ENCODE results near the gene TMEM222.
A peak's percentile ranks its signal among the peaks of the same experiment; 100 is the strongest.

Gene TMEM222

DNA sequence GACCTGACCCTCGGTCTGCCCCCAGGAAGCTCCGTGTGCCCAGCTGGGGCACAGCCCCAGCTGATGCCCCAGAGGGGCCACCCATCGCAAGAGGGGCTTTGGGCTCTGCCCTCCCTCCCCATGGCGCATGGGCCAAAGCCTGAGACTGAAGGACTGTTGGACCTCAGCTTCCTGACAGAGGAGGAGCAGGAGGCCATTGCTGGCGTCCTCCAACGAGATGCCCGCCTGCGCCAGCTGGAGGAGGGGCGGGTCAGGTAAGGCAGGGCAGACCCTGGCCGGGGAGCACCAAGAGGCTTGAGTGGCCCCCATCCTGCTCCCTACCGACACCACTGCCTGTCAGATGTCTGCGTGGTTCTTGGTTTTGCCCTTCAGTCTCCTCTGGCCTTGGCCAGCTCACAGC, 23.3 kb downstream of the TMEM222 start:
- H3K9me3 ChIP-seq (ENCODE audit: low read length) = no peaks in the 10 kb centered on the region
- no peaks in the 10 kb centered on the region for H3K36me3 ChIP-seq (ENCODE audit: insufficient read depth, low read length)
- H3K9ac ChIP-seq (ENCODE audit: low read length) = no peak overlapping the region
- peaks cover 11% of the 10 kb centered on the region for H3K4me1 ChIP-seq (ENCODE audit: insufficient read depth, low read length)
- peaks cover 3 to 20% of the 10 kb centered on the region in 2 donors for H3K27me3 ChIP-seq (ENCODE audit: control insufficient read depth in 1 of 2, insufficient read depth in 2 of 2, low read length in 2 of 2)
- H3K4me3 ChIP-seq (ENCODE audit: low read depth in 1 of 2, low read length in 2 of 2) = no peak overlapping the region
- no peak overlapping the region for H3K27ac ChIP-seq (ENCODE audit: low read depth, low read length)

DNA sequence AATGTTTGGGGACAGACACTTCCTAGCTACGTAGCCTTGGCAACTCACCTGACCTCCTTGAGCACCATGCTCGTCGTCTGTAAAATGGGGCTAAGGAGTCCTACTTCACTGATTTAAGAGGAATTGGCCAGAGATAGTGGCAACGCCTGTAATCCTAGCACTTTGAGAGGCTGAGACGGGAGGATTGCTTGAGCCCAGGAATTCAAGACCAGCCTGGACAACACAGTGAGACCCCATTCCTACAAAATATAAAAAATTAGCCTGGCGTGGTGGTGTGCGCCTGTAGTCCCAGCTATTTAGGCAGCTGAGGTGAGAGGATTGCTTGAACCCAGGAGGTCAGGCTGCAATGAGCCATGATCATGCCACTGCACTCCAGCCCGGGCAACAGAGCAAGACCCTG, 24.4 kb downstream of the TMEM222 start:
- Histone ChIP-seq H3K36me3 (ENCODE audit: insufficient read depth, low read length) (no peaks in the 10 kb centered on the region), H3K27me3 (ENCODE audit: control insufficient read depth in 1 of 2, insufficient read depth in 2 of 2, low read length in 2 of 2) (peaks cover 4 to 31% of the 10 kb centered on the region in 2 donors), H3K4me1 (ENCODE audit: insufficient read depth, low read length) (peaks cover 15% of the 10 kb centered on the region), H3K9ac (ENCODE audit: low read length) (no peak overlapping the region), H3K9me3 (ENCODE audit: low read length) (no peaks in the 10 kb centered on the region), H3K27ac (ENCODE audit: low read depth, low read length) (no peak overlapping the region), H3K4me3 (ENCODE audit: low read depth in 1 of 2, low read length in 2 of 2) (no peak overlapping the region)

DNA sequence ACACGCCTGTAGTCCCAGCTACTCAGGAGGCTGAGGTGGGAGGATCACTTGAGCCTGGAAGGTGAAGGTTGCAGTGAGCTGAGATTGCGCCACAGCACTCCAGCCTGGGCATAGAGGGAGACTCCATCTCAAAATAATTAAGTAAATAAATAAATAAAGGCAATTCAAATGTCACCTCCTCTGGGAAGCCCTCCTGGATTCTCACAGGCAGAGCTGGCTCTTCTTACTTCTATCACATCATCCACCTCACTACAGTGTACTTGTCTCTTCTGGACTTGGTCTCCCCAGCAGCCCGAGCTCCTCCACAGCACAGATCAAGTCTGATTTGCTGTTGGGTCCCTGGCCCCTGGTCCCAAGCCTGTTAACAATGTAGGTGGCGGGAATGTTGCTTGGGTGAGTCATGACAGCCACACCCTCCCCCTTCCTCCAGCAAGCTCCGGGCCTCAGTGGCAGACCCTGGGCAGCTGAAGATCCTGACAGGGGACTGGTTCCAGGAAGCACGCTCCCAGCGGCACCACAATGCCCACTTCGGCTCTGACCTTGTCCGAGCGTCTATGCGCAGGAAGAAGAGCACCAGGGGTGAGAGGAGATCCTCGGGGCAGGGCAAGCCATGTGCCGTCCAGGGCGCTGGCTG, 25.1 kb downstream of the TMEM222 start:
- Histone ChIP-seq H3K9ac (ENCODE audit: low read length) (no peak overlapping the region), H3K27me3 (ENCODE audit: control insufficient read depth in 1 of 2, insufficient read depth in 2 of 2, low read length in 2 of 2) (peaks cover 4 to 32% of the 10 kb centered on the region in 2 donors), H3K4me3 (ENCODE audit: low read depth in 1 of 2, low read length in 2 of 2) (no peak overlapping the region), H3K4me1 (ENCODE audit: insufficient read depth, low read length) (peaks cover 15% of the 10 kb centered on the region), H3K27ac (ENCODE audit: low read depth, low read length) (no peak overlapping the region), H3K36me3 (ENCODE audit: insufficient read depth, low read length) (no peaks in the 10 kb centered on the region), H3K9me3 (ENCODE audit: low read length) (no peaks in the 10 kb centered on the region)

DNA sequence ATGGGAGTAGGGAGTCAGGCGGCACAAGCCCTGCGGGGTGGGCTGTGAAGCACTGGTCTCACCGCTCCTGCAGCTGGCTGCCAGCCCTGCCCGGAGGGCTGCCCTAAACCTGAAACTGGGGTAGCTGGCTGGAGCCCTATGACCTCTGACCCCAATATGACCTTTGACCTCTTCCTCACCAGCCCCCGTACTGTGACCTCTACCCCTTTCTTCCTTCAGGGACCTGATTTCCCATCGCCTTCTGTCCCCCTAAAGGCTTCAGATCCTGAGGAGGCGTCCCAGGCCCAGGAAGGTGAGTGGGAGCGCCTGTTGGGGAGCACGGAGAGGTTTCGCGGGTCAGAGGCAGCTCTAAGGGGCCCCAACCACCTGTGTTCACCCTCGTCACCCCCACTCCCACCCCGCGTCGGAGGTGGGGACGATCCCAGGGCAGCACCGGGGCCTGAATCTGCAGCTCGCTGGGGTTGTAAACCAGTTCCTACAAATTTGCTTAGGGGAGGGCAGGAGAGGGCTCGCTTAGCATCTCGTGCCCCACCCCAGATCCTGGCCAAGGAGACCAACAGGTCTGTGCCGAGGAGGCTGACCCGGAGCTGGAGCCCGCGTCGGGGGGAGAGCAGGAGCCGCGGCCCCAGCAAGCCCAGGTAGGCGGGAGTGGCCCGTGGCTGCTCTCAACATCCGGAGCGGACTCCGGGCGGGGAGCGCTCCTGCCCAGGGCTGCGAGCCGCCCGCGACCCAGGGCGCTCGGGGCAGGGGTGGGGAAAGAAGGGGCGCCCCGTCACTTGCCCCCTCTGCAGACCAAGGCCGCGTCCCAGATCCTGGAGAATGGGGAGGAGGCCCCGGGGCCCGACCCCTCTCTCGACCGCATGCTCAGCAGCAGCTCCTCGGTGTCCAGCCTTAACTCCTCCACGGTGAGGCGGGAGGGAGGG, 27.2 kb downstream of the TMEM222 start:
- Histone ChIP-seq H3K4me1 (ENCODE audit: insufficient read depth, low read length) (peaks cover 15% of the 10 kb centered on the region), H3K9me3 (ENCODE audit: low read length) (no peaks in the 10 kb centered on the region), H3K9ac (ENCODE audit: low read length) (no peak overlapping the region), H3K36me3 (ENCODE audit: insufficient read depth, low read length) (no peaks in the 10 kb centered on the region), H3K4me3 (ENCODE audit: low read depth in 1 of 2, low read length in 2 of 2) (peak overlapping the region; percentile 32 to 38), H3K27ac (ENCODE audit: low read depth, low read length) (no peak overlapping the region), H3K27me3 (ENCODE audit: control insufficient read depth in 1 of 2, insufficient read depth in 2 of 2, low read length in 2 of 2) (peaks cover 4 to 32% of the 10 kb centered on the region in 2 donors)

DNA sequence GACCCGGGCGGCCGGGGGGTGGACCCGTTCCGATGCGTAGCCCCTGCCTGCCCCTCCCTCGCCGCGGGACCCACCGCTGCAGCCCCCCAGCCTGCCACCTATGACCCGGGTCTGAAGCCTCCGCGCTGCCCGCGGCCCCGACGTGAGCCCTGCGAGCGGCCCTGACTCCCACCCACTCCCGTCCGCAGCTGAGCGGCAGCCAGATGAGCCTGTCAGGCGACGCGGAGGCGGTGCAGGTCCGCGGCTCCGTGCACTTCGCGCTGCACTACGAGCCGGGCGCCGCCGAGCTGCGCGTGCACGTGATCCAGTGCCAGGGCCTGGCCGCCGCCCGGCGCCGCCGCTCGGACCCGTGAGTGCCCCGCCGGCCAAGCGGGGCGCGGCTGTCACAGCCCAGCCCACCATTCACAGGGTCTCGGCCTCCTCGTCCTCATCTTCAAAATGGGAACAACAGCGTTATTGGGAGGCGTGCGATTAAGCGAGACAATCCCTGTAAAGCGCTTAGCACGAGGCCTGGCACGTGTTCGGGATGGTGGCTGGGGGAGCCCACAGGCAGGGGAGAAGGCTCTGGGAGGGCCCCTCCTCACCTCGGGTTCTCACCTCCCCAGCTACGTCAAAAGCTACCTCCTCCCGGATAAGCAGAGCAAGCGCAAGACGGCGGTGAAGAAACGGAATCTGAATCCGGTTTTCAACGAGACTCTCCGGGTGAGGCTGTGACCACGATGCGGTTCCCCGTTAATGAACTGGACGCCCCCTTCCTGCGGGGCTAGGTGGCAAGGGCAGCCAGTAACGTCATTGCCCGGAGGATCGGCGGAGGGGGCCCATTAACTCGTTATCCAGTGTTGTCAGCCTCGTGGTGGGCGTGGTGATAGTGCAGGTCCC, 28.1 kb downstream of the TMEM222 start:
- no peak overlapping the region for H3K27ac ChIP-seq (ENCODE audit: low read depth, low read length)
- peaks cover 15% of the 10 kb centered on the region for H3K4me1 ChIP-seq (ENCODE audit: insufficient read depth, low read length)

DNA sequence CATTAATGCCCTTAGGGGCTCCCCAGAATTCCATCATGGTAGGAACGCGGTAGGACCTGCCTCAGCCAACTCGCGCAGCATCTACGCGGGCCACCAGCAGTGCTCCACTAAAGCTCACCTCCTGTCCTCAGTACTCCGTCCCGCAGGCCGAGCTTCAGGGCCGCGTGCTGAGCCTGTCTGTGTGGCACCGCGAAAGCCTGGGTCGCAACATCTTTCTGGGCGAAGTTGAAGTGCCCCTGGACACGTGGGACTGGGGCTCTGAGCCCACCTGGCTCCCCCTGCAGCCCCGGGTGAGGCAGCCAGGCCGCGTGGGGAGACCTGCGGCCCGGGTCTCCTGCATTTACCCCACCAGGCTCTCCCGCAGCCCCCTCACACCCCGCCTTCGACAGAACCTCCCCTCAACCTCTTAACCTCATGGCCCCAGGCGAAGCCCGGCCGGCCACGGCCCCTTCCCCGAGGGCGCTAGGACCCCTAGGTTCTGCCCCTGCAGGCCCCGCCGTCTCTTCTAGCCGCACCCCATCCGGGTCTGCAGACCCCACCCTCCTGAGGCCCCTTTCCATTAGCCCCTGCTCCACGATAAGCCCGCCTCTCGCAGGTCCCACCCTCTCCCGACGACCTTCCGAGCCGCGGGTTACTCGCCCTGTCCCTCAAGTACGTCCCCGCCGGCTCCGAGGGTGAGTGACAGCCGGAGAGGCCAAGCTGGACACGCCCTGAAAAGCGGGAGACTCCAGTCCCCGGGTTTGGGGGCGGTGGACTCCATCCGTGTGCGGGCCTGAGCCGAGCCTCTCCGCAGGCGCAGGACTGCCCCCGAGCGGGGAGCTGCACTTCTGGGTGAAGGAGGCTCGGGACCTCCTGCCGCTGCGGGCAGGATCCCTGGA, 28.9 kb downstream of the TMEM222 start:
- Histone ChIP-seq H3K4me3 (ENCODE audit: low read depth in 1 of 2, low read length in 2 of 2) (peak overlapping the region in 1 of 2 donors; percentile 38), H3K27ac (ENCODE audit: low read depth, low read length) (no peak overlapping the region), H3K27me3 (ENCODE audit: control insufficient read depth in 1 of 2, insufficient read depth in 2 of 2, low read length in 2 of 2) (peaks cover 4 to 32% of the 10 kb centered on the region in 2 donors), H3K9ac (ENCODE audit: low read length) (no peak overlapping the region), H3K4me1 (ENCODE audit: insufficient read depth, low read length) (peaks cover 15% of the 10 kb centered on the region), H3K9me3 (ENCODE audit: low read length) (no peaks in the 10 kb centered on the region), H3K36me3 (ENCODE audit: insufficient read depth, low read length) (peaks cover 7% of the 10 kb centered on the region)

More for the DNA sequence above, 28.1 kb downstream of the TMEM222 start:
- H3K36me3 ChIP-seq (ENCODE audit: insufficient read depth, low read length) = no peaks in the 10 kb centered on the region
- no peak overlapping the region for H3K9ac ChIP-seq (ENCODE audit: low read length)
- peaks cover 4 to 32% of the 10 kb centered on the region in 2 donors for H3K27me3 ChIP-seq (ENCODE audit: control insufficient read depth in 1 of 2, insufficient read depth in 2 of 2, low read length in 2 of 2)
- H3K9me3 ChIP-seq (ENCODE audit: low read length) = no peaks in the 10 kb centered on the region
- H3K4me3 ChIP-seq (ENCODE audit: low read depth in 1 of 2, low read length in 2 of 2) = peak overlapping the region; percentile 32 to 38

DNA sequence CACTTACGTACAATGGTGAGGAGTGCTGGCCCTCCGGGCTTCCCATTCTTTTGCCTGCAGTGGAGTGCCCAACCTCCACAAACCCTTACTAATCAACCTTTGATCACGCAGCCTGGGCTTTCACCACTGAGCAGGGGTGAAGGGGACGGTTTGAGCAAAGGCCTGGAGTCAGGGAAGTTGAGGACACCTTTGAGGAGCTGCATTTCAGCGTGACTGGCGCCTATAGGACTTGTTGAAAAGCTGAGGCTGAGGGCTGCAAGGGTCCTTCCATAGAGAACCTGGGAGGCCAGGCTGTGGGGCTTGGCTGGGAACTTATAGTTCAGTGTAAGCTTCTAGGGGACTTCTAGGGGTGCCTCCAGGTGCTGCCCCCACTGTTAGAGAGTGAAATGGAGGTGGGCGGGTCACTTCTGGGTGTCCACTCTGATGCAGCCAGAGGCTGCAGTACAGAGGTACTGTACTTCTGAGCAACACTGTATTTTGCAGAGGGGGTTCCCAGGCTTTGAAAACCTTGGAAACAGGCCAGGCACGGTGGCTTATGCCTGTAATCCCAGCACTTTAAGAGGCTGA, 29.7 kb downstream of the TMEM222 start:
- Histone ChIP-seq H3K9me3 (ENCODE audit: low read length) (no peaks in the 10 kb centered on the region), H3K27me3 (ENCODE audit: control insufficient read depth in 1 of 2, insufficient read depth in 2 of 2, low read length in 2 of 2) (peaks cover 4 to 32% of the 10 kb centered on the region in 2 donors), H3K4me1 (ENCODE audit: insufficient read depth, low read length) (peaks cover 15% of the 10 kb centered on the region), H3K9ac (ENCODE audit: low read length) (no peak overlapping the region), H3K27ac (ENCODE audit: low read depth, low read length) (no peak overlapping the region), H3K4me3 (ENCODE audit: low read depth in 1 of 2, low read length in 2 of 2) (peak overlapping the region in 1 of 2 donors; percentile 27), H3K36me3 (ENCODE audit: insufficient read depth, low read length) (peaks cover 14% of the 10 kb centered on the region)

DNA sequence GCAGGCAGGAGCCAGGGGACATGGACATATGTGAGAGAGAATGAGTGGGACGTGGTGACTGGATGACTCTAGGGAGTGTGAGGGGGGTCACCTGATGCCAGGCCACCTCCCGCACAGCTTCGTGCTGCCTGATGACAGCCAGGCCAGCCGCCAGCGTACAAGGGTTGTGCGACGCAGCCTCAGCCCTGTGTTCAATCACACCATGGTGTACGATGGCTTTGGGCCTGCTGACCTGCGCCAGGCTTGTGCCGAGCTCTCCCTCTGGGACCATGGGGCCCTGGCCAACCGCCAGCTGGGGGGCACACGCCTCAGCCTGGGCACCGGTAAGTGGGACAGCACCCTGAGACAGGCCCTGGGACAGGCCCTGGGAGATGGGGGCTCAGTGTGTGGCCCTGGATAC, 31.2 kb downstream of the TMEM222 start:
- peaks cover 4 to 28% of the 10 kb centered on the region in 2 donors for H3K27me3 ChIP-seq (ENCODE audit: control insufficient read depth in 1 of 2, insufficient read depth in 2 of 2, low read length in 2 of 2)
- H3K4me1 ChIP-seq (ENCODE audit: insufficient read depth, low read length) = peaks cover 15% of the 10 kb centered on the region
- no peak overlapping the region for H3K4me3 ChIP-seq (ENCODE audit: low read depth in 1 of 2, low read length in 2 of 2)
- no peak overlapping the region for H3K27ac ChIP-seq (ENCODE audit: low read depth, low read length)
- H3K9me3 ChIP-seq (ENCODE audit: low read length) = no peaks in the 10 kb centered on the region
- H3K9ac ChIP-seq (ENCODE audit: low read length) = no peak overlapping the region
- peaks cover 14% of the 10 kb centered on the region for H3K36me3 ChIP-seq (ENCODE audit: insufficient read depth, low read length)

DNA sequence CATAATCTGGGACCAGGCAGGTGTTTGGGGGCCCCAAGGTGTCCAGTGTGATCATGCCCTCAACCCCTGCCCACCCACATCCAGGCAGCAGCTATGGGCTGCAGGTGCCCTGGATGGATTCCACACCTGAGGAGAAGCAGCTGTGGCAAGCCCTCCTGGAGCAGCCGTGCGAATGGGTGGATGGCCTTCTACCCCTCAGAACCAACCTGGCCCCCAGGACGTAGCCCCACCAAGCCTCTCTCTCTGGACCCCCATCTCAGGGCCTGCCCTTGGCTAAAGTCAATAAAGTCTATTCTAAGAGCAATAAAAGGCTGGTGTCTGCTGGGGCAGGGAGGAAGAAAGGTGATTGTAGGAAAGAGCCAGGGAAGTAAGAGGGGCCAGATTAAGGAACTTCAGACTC, 31.7 kb downstream of the TMEM222 start:
- peaks cover 15% of the 10 kb centered on the region for H3K4me1 ChIP-seq (ENCODE audit: insufficient read depth, low read length)
- H3K9me3 ChIP-seq (ENCODE audit: low read length) = no peaks in the 10 kb centered on the region
- peaks cover 4 to 28% of the 10 kb centered on the region in 2 donors for H3K27me3 ChIP-seq (ENCODE audit: control insufficient read depth in 1 of 2, insufficient read depth in 2 of 2, low read length in 2 of 2)
- H3K36me3 ChIP-seq (ENCODE audit: insufficient read depth, low read length) = peaks cover 16% of the 10 kb centered on the region
- no peak overlapping the region for H3K27ac ChIP-seq (ENCODE audit: low read depth, low read length)
- no peak overlapping the region for H3K4me3 ChIP-seq (ENCODE audit: low read depth in 1 of 2, low read length in 2 of 2)
- no peak overlapping the region for H3K9ac ChIP-seq (ENCODE audit: low read length)

DNA sequence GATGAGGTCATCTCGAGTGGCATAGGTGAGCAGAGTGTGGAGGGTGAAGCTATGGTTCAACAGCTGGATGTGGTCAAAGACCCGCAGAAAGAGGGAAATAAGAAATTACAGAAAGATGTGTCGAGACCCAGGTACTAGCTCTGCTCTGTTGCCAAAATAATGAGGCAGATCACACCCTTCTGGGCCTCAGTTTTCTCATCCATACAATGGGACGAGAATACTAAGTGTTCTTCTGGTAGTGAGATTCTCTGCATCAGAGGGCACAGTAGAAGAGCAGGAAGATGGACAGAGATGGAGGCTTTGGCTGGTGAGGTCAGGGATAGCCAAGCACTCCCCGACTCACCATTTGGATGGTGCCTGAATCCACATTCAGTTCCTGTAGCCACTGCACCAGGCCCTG, 33.7 kb downstream of the TMEM222 start:
- Histone ChIP-seq H3K9ac (ENCODE audit: low read length) (no peak overlapping the region), H3K9me3 (ENCODE audit: low read length) (no peaks in the 10 kb centered on the region), H3K27me3 (ENCODE audit: control insufficient read depth in 1 of 2, insufficient read depth in 2 of 2, low read length in 2 of 2) (peaks cover 0 to 8% of the 10 kb centered on the region in 2 donors), H3K36me3 (ENCODE audit: insufficient read depth, low read length) (peaks cover 31% of the 10 kb centered on the region), H3K4me3 (ENCODE audit: low read depth in 1 of 2, low read length in 2 of 2) (no peak overlapping the region), H3K4me1 (ENCODE audit: insufficient read depth, low read length) (peaks cover 5% of the 10 kb centered on the region), H3K27ac (ENCODE audit: low read depth, low read length) (no peak overlapping the region)
